GM19468 (cell line): ENCODE data around the gene VEGFD.

Experiments used
- ATAC-seq: cut with Tn5 transposase; IDR thresholded peaks from one replicate; pipeline ENCODE4 v1.9.1; 2021; ENCODE audit warnings: mild to moderate bottlenecking, moderate library complexity, moderate number of reproducible peaks; ENCODE audit not compliant: unreplicated experiment; ENCODE audit errors: extremely low read depth

Gene VEGFD

DNA sequence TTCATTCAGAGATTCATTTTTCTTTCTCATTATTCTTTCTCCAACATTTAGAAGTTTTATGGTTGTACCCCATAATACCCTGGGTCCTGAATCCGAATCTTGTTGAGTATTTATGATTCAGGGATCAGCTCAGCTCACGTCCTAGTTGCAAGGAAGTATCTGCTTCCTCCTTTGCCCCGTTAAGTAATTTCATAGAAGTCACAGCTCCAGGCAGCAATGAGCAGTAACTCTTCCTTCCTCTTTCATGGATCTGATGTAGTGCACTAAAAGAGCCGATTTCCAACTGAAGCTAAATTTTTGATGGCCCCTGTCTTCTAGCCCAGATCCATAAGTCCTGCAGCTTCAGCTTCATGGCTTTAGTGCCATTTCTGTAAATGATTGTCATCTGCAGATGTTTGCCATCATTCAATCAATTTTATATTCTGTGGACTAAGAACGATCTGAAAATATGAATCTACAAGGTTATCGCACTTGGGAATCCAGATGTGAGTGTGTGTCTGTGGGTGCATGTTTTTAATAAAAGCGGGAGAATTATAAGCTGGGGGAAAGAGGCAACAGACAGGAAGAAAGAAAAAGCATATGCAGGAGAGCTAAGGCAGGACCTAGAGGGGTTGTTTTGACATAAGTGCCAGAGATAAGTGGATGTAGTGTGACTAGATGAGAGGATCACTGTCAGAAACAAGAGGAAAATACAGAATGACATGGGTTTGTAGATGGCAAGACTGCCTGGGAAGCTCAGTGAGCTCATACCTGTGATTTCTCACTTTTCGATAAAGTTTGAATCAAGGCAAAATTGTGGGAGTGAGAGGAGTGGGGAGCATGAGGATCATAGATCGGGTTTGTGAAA lies 17.5 kb downstream of the VEGFD start:
- ATAC-seq, result no peak

DNA sequence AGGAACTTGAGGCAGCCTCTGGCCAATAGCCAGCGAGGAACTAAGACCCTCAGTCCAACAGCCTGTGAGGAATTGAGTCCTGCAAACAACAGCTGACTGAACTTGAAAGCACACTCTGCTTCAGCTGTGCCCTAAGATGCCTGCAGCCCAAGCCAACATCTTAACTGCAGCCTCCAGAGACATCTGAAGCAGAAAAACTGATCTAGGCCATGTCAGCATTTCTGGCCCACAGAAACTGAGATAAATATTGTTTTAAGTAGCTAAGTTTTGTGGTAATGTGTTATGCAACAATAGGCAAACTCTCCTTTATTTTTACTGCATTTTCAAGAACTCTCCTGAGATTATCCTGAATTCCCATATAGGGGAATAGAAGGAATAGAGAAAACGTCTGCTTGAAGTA lies 24.5 kb downstream of the VEGFD start:
- no peak for ATAC-seq

DNA sequence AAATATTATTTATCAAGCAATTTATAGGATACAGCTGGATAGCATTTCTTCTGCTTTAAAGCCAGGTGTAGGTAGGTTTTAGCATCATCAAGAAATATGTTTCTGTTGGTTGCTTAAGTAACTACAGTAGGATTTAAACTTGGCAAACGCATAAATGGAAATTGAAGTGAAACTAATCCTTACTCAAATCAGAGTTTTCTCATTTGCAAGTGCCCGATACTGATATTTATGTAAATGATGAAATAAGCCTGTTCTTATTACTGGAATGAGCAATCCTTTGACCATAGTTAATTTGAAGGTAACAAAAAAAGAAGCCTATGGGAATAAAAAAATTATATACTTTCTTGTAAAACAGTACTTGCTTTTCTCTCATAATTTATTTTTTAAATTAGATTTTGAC lies 25.7 kb downstream of the VEGFD start:
- no peak for ATAC-seq

DNA sequence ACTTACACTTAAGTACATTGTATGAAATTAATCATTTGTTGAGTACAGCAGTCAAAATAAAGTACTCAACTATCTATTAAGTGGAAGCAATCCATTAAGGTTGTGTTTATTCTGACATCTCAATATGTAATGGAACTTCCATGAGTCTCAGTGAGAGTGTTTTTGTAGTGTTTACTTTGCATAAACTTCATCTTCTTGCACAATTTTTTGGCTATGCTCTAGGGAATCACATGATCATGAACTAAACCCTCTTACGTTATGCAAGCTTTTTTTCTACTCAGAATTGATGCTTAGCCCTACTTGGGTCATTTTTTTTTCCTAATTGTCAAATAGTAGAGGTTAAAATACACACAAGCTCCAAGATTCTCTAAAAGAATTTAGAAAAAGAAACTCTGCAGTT lies 27.8 kb downstream of the VEGFD start:
- no peak for ATAC-seq

DNA sequence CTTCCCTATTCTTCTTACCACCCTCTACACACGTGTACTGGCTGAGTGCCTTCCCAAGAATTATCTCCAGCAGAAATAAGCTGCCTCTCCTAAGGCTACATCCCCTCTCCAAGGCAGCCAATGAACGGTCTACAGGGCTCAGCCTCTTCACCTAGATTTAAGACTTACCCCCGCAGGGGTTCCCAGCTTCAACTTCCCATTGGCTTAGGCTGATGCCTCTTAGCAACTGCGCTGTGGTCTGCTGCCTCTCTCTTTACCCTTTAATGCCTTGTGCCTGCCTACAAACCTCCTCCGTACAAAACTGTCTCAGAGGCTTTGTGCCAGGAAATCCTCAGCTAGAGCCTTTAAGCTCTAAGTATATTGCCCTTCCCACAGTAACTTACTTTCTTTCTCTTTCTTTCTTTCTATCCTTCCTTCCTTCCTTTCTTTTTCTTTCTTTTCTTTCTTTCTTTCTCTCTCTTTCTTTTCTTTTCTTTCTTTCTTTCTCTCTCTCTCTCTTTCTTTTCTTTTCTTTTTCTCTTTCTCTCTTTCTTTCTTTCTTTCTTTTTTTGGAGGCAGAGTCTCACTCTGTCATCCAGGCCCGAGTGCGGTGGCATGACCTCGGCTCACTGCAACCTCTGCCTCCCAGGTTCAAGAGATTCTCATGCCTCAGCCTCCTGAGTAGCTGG lies 33.8 kb downstream of the VEGFD start:
- ATAC-seq, result no peak

DNA sequence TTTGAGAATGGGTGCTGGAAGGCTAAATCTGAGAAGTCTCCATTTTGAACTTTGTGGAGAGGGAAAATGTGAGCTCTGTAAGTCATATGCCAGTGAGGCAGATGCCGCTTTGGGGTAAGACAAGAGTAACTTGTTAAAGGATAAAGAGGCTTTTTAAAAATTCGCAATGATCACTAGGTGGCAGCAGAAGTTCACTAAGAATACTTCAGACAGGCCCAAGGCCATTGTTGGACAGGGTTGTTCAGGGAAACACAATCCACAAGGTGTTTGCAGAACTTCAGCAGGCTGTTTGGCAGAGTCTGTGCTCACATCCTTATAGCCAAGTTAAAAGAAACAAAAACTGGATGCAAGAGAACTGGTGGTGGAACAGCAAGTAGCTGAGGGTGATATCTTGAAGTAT lies 35.2 kb downstream of the VEGFD start:
- no peak for ATAC-seq

DNA sequence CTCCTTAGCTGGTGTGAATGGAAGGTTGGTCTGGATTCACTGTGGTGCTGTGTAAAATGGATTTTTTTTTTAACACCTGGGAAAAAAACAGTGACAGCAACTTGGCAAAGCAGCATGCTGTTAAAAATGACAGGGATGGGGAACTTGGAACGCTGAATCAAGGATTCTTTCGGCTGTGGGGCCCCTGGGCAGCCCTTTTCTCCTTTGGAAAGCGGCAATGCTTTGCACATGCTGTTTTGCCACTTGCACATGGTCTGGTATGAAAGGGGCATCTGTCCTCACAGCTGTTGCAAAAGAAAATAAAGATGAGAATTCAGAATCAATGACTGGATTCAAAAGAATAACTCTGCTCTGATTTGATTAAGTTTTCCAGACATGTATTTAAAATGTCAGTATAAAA lies 38.2 kb downstream of the VEGFD start:
- ATAC-seq, result no peak

DNA sequence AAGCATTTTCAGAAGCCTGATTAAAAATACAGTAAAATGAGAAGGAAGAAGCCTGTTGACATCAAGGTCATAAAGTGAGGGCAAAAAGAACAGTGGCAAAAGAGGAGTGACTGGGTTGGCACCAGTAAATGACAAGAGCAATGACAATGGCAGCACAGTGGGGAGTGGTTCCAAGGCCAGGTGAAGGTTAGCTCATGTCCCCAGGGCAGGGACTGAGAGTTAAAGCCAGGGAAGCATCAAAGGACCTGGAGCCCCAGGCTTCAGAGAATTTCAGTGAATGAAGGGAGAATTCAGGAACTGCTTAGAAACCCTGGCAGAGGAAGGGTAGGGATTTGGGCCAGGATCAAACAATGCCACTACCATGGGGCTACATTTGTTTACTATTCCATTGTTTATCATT lies 40.1 kb downstream of the VEGFD start:
- no peak for ATAC-seq

DNA sequence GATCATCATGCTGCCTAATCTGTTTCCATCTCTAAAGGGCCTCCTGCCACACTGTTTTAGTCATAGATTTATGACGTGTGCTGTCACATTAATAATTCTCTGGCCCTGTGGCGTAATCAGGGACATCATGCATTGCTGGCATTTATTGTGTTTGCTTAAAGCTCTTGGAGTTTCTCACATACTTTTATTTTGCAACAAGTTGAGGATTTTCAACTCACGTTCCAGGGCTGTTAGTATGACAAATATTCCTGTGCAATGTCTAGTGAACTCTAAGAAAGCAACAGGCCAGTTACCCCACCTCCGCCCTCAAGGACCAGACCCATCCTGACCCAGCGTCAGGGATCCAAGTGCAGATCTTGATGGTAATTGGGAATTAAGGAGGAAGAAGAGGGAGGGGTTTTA lies 41.1 kb downstream of the VEGFD start:
- ATAC-seq, result no peak

DNA sequence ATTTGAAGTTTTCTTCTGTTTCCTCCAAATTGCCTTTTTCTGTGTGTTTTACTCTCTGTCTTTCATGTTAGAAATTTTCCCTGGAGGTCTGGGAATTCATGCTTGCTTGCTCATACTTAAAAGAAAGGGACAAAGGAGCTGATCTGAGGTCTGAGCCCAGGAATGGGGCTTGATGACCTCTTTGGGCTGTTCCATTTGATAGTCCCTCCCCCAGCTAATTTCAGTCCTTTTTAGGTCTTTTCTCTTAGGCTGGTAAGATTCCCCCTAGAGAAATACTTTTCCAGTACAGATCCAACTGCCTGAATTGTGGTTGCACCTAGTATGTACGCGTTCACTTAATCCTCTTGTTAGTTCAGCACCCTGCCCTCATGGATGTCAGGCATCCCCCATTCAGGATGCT lies 43.3 kb downstream of the VEGFD start:
- ATAC-seq, result no peak

DNA sequence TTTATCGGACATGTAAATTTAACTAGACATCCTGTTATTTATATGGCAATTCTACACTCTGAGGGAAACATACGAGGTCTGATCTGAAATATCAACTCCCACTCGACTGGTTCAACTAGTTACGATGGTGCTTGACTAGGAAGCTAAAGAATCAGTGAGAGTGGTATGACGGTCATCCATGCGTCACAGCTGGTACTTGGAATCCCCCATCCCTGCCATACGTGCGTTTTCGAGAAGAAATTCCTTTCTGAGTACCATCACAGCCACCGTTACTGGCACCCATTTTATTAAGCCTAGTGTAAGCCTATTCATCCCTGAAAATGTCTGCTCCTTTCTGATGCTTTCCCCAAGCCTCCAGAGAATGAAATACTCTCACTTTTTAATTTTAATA lies 48.2 kb downstream of the VEGFD start:
- ATAC-seq, result no peak

DNA sequence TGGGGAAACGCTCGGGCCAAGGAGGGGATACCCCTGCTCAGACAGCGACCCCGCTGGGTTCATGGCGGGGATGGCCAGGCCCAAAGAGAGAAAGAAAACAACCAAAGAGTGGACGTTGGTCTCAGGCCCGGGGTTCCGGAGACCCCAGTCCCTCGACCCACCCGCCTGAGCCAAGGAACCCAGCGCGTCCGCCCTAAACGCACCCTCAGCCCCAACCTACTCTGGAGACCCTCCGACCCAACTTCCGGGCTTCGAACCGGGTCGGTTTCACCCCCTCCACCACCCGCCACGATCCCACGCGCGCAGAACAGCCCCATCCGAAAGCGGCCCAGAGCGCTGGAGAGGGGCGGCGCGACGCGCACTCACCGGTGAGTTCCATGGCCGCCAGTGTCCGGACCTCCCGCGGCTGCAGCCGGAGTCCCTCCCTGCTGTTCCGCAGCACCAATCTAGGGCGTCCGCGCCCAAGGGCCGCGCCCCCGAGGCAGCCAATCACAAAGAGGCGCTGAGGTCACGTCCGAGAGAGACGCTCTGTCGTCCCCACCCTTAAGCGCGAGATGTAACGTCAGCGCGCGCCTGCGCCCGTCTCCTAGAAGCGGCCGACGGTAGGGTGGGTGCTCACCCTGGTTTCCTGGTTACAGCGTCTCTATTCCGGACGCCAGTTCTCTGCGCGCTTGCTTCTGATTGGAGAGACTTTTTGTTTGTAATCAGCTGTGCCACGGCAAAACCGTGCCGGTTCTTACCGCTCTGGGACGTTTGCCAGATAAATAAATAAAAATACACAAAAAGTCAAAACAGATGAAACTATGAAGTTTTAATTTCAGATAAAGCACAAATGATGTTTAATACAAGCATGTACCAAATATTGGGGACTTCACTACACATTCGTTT lies 48.8 kb downstream of the VEGFD start, which contains the start of gene PIGA:
Gene PIGA (minus strand): TSS at position 389 of the 888 bp plus-strand sequence. CDS start 3,593 bp downstream, outside the sequence.
- ATAC-seq, result peak; percentile 99

DNA sequence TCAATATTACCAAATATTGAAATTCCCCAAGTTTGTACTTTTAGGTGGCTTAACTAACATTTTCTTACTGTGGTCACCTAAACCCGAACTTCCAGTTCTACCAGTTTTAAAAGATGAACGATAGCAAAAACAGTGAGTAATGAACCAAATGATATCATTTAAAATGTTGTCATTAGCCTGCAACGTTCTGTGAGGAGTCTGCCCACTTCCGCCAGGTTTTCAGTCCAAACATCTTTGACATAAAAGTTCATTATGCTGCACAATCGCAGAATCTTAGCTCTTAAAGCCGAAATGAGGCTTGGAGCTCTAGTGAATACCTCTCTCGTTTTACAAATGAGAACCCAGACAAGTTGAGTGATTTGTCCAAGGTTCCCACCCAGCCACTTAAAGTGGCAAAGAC lies 49.7 kb downstream of the VEGFD start:
- ATAC-seq, result no peak

DNA sequence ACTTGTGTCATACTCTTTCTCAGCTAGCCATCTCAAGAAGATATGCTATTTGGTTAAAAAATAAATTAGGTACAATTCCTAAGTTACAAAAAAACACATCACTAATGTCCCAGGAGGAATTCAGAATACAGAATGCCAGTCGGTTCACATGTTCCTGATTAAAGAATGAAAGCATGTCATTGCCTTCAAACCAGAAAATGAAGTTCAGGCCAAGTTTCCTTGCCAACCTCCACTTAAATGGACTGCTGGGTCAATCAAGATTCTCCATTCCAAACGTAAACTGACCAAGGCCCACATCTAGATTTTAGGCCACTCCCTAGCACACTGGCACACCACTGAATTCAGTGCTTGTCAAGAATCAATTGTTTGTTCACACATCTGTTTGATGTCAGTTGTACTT lies 55.4 kb downstream of the VEGFD start:
- no peak for ATAC-seq

DNA sequence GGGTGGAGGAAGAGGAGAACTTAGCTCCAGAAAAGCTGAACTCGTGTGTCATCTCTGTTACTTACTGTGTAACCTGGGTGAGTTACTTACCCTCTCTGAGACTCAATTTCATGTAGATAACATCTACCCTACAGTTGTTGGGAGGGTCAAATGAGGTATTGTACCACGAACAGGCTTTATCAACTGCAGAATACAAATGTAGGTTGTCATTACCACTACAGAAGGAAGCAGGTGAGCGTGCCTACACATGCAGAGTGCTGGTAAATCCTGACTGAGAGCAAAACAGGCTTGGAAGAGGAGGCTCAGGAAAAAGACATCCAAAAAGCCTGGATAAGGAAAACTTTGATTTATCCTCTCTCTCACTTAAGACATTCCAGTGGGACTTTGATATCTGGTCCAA lies 56.1 kb downstream of the VEGFD start:
- ATAC-seq, result no peak

DNA sequence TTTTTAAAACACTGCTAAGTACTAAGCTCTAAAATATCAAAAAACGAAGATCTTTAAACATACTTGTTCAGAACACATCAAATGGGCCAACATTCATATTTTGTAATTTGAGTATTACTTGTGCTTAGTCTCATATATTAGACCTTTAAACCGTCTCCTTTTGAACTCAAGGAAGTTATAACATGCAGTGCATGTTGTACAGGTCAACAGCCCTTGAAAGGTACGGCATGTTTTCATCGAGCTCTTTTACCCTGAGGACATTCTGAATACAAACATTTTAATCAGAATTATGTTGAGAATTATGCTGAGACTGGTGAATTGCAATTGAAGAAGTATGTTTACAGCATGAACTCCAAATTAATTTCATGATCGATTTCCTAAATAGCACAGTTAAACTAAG lies 61.7 kb downstream of the VEGFD start:
- ATAC-seq, result no peak

DNA sequence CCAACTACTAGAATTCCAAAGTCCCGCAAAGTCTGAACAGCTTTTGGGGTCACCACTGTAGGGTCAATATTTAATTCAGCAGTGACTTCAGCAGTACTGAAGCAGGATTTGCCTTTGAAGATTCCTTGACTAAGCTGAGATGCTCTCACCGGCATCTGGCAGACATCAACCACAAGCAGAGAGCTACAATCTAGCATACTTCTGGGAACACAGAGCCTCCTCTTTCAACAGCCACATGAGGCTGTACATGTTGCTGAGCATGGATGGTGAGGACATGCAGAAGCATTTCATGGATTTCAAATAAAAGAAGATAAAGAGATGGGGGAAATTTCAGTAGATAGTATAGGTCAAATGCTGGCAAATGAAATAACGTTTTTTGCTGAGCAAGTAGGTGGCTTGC lies 62.1 kb downstream of the VEGFD start:
- ATAC-seq, result no peak

DNA sequence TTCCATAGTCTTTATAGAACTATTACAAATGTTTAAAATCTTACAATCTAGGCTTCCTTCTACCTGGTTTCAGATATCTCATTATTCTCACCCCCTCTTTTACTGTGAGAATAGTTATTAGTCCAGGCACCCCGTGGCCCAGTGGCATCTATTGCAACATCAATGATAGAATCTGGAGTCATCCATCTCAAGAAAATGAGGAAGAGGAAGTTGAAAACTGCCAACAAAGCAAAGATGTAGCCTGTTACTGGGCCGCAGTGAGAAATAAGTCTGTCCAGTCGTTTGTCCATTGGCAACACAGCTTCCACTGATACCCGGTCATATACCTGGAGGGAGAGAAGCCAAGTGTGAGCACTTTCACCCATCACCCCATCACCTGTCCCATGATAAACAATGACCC lies 62.8 kb downstream of the VEGFD start:
- no peak for ATAC-seq

DNA sequence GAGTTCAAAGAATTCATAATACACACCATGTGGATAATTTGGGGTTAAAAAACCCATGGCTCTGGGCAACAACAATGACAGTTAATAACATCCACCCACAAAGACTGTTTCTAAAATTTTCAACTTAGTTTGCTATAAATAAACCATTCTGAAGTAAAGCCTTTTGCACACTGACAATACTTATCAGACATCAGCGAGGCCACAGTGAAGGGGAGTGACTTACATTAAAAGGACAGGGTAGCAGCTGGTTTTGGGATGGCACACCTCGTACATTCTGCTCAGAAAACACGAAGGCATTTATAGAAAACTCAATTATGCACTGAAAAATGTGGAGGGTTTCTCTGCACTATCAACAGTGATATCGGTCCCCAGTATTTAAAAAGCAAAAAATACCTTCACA lies 63.9 kb downstream of the VEGFD start:
- ATAC-seq, result no peak

DNA sequence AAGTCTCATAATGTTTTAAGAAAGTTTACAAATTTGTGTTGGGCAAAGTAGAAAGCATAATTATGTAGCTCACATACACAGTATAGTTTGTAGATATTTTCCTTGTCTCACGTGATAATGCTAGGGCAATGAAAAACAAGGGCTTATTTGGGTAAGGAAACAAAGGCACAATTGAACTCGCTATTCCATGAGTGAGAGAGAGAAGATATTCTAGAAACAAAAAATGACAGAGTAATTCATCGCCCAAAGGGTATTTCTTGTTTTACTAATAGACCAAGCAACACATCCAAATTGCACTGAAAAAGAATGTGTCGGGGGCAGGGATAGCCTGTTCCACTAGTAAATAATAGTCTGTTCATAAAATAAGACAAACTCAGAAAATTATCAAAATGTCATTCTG lies 65.1 kb downstream of the VEGFD start:
- no peak for ATAC-seq

DNA sequence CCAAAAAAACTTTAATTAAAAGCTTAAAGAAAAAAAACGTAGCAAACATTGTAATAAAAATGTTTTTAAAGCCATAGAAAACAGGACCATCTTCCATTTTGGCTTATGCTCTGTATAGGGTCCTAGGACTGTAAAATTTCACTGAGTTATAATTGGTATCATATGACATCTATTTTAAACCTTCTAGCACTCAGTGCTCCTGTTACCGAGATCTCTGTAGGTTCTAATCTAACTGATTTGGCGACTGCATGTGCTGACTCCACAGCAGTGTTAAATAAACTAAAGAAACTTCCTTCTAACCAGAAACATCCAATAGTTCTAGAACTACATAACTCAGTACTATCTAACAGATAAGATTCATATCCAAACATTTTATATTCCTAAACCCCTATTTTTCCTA lies 68.7 kb downstream of the VEGFD start, which contains the start of gene ASB11:
Gene ASB11 (minus strand): TSS at position 132 of the 400 bp plus-strand sequence. CDS start 35 bp downstream, at position 97.
- ATAC-seq, result no peak
